WTC11 (cell line): ENCODE data around the gene MYLK. TPM values are rescaled to one million over a fixed set of nuclear protein-coding genes. Genes with fewer than 3 reads are reported as not detected.

Experiments used
- ATAC-seq: fragments of 200-7000 bp; cut with Tn5 transposase; 2 replicates; pipeline ENCODE4 v1.10.0; 2021; ENCODE audit warnings: mild to moderate bottlenecking, moderate library complexity
- CTCF ChIA-PET: fragments of 300-600 bp; sonication (Branson Sonifier 250); formaldehyde crosslinking; loops from one replicate; lab custom pipeline; 2021; ENCODE audit warnings: antibody characterized with exemption; lab: Charles Lee
- POLR2A ChIA-PET: fragments of 350-600 bp; sonication (Branson Sonifier 250); formaldehyde crosslinking; loops from one replicate; lab custom pipeline; 2021; ENCODE audit warnings: antibody characterized with exemption; lab: Charles Lee
- DNase-seq: peaks from one replicate; pipeline ENCODE4 v3.0.0; 2021; ENCODE audit warnings: low spot score
- H3K27ac Mint-ChIP-seq: 2 replicates; pipeline ENCODE4 v1.8.0; 2021; ENCODE audit warnings: mixed read lengths
- H3K27me3 Mint-ChIP-seq: 2 replicates; pipeline ENCODE4 v1.8.0; 2021; ENCODE audit warnings: low read depth, mild to moderate bottlenecking, moderate library complexity, mixed read lengths
- H3K36me3 Mint-ChIP-seq: 2 replicates; pipeline ENCODE4 v1.8.0; 2021; ENCODE audit warnings: mixed read lengths
- H3K4me1 Mint-ChIP-seq: 2 replicates; pipeline ENCODE4 v1.8.0; 2022; ENCODE audit warnings: mixed read lengths
- H3K4me3 Mint-ChIP-seq: 2 replicates; pipeline ENCODE4 v1.8.0; 2021; ENCODE audit warnings: mild to moderate bottlenecking, moderate library complexity, mixed read lengths
- H3K9me3 Mint-ChIP-seq: 2 replicates; pipeline ENCODE4 v1.8.0; 2021; ENCODE audit warnings: mixed read lengths
- E2F1 ChIP-seq: sonication (generic); formaldehyde crosslinking; IDR thresholded peaks from 2 replicates; pipeline ENCODE4 v1.8.0; 2022; ENCODE audit warnings: mild to moderate bottlenecking, missing genetic modification reagents
- E2F4 ChIP-seq: sonication (generic); formaldehyde crosslinking; IDR thresholded peaks from 2 replicates; pipeline ENCODE4 v1.8.1; 2022; ENCODE audit warnings: low read depth, mild to moderate bottlenecking, moderate library complexity, missing genetic modification reagents, borderline replicate concordance
- FOXP1 ChIP-seq: sonication (generic); formaldehyde crosslinking; IDR thresholded peaks from 2 replicates; pipeline ENCODE4 v1.8.0; 2022; ENCODE audit warnings: missing genetic modification reagents, mild to moderate bottlenecking, moderate library complexity, borderline replicate concordance
- JAZF1 ChIP-seq: fragments of 250-450 bp; sonication (Bioruptor Pico); IDR thresholded peaks from 2 replicates; pipeline ENCODE4 v1.9.0; 2021; ENCODE audit warnings: moderate library complexity, mild to moderate bottlenecking, inconsistent platforms
- MAX ChIP-seq: sonication (generic); formaldehyde crosslinking; IDR thresholded peaks from 2 replicates; pipeline ENCODE4 v1.8.0; 2022; ENCODE audit warnings: mild to moderate bottlenecking, missing genetic modification reagents
- MYBL2 ChIP-seq: sonication (generic); formaldehyde crosslinking; IDR thresholded peaks from 2 replicates; pipeline ENCODE4 v1.8.1; 2023; ENCODE audit warnings: mild to moderate bottlenecking, moderate library complexity, missing genetic modification reagents
- NR2C2 ChIP-seq: sonication (generic); formaldehyde crosslinking; IDR thresholded peaks from 2 replicates; pipeline ENCODE4 v1.8.0; 2022; ENCODE audit warnings: mild to moderate bottlenecking, missing genetic modification reagents
- PRDM15 ChIP-seq: sonication (generic); formaldehyde crosslinking; IDR thresholded peaks from 2 replicates; pipeline ENCODE4 v1.8.0; 2022; ENCODE audit warnings: missing genetic modification reagents
- PRRX2 ChIP-seq: fragments of 250-450 bp; sonication (Bioruptor Pico); IDR thresholded peaks from 2 replicates; pipeline ENCODE4 v1.8.0; 2021; ENCODE audit warnings: mild to moderate bottlenecking
- RELA ChIP-seq: sonication (generic); formaldehyde crosslinking; IDR thresholded peaks from 2 replicates; pipeline ENCODE4 v1.8.1; 2022; ENCODE audit warnings: missing genetic modification reagents, mild to moderate bottlenecking, borderline replicate concordance
- STAT6 ChIP-seq: sonication (generic); formaldehyde crosslinking; conservative IDR thresholded peaks from 2 replicates; pipeline ENCODE4 v1.8.1; 2023; ENCODE audit warnings: mild to moderate bottlenecking, low read depth, missing genetic modification reagents, moderate library complexity
- TP53 ChIP-seq: sonication (generic); formaldehyde crosslinking; IDR thresholded peaks from 2 replicates; pipeline ENCODE4 v1.8.1; 2023; ENCODE audit warnings: mild to moderate bottlenecking, missing genetic modification reagents
- USF1 ChIP-seq: sonication (generic); formaldehyde crosslinking; IDR thresholded peaks from 2 replicates; pipeline ENCODE4 v1.8.0; 2022; ENCODE audit warnings: mild to moderate bottlenecking, missing genetic modification reagents
- ZBTB43 ChIP-seq: sonication (generic); formaldehyde crosslinking; IDR thresholded peaks from 2 replicates; pipeline ENCODE4 v1.8.1; 2023; ENCODE audit warnings: mild to moderate bottlenecking, missing genetic modification reagents
- ZMAT4 ChIP-seq: fragments of 250-450 bp; sonication (Bioruptor Pico); IDR thresholded peaks from 2 replicates; pipeline ENCODE4 v1.9.0; 2021; ENCODE audit warnings: mild to moderate bottlenecking
- ZNF121 ChIP-seq: sonication (generic); formaldehyde crosslinking; IDR thresholded peaks from 2 replicates; pipeline ENCODE4 v1.8.0; 2023; ENCODE audit warnings: missing genetic modification reagents
- ZNF138 ChIP-seq: sonication (generic); formaldehyde crosslinking; conservative IDR thresholded peaks from 2 replicates; pipeline ENCODE4 v1.8.1; 2022; ENCODE audit warnings: mild to moderate bottlenecking, moderate library complexity, missing genetic modification reagents
- ZNF219 ChIP-seq: sonication (generic); formaldehyde crosslinking; IDR thresholded peaks from 2 replicates; pipeline ENCODE4 v1.8.0; 2023; ENCODE audit warnings: missing genetic modification reagents, mild to moderate bottlenecking, borderline replicate concordance
- ZNF423 ChIP-seq: fragments of 250-450 bp; sonication (Bioruptor Pico); IDR thresholded peaks from 2 replicates; pipeline ENCODE4 v2.1.2; 2022; ENCODE audit warnings: mild to moderate bottlenecking, moderate library complexity
- ZNF425 ChIP-seq: fragments of 250-450 bp; sonication (Bioruptor Pico); conservative IDR thresholded peaks from 2 replicates; pipeline ENCODE4 v1.9.0; 2021; ENCODE audit warnings: mild to moderate bottlenecking
- total RNA-seq: library from RNA; stranded (reverse); gene quantifications from 3 replicates; pipeline ENCODE4 v1.2.3, GENCODE V29; 2021

Gene MYLK
- total RNA-seq, 1 experiment from 2014 or later: 10.4 TPM

GRCh38 chr3:123862152-123862551 lies 22.0 kb downstream of the MYLK start:
- ChIA-PET CTCF (interaction anchor here (1.0 to 1.4 kb wide), 4 partner anchors 18 to 138 kb away, joined by 3 read pairs; no protein-coding TSS in a partner anchor), POLR2A (interaction anchor here (0.9 kb wide), 1 partner anchor 19 kb away, joined by 4 read pairs; no protein-coding TSS in a partner anchor)
- TF ChIP-seq MYBL2 (CRISPR knock-in tag): no peak
- no peak for TF ChIP-seq ZNF423 (CRISPR knock-in tag)
- no peak for TF ChIP-seq ZMAT4
- no peak for TF ChIP-seq PRRX2 (CRISPR knock-in tag)
- no peak for TF ChIP-seq ZNF219 (CRISPR knock-in tag)
- TF ChIP-seq E2F1 (CRISPR knock-in tag): no peak
- TF ChIP-seq E2F4 (CRISPR knock-in tag): no peak
- no peak for TF ChIP-seq TP53 (CRISPR knock-in tag)
- TF ChIP-seq MAX (CRISPR knock-in tag): no peak
- no peak for TF ChIP-seq USF1
- no peak for TF ChIP-seq JAZF1
- TF ChIP-seq STAT6 (CRISPR knock-in tag): no peak
- TF ChIP-seq RELA (CRISPR knock-in tag): no peak
- no peak for TF ChIP-seq ZBTB43 (CRISPR knock-in tag)
- Mint-ChIP-seq H3K36me3 (no peaks in the 10 kb centered on the region), H3K27ac (no peak overlapping the region), H3K27me3 (no peaks in the 10 kb centered on the region), H3K4me3 (no peak overlapping the region), H3K4me1 (no peaks in the 10 kb centered on the region), H3K9me3 (peaks cover 3% of the 10 kb centered on the region; the same call in 1 of the 2 replicates)
- DNase-seq (no peak), ATAC-seq (no peak)

- ATAC-seq: peak; percentile 67
- H3K4me3 Mint-ChIP-seq: no peak overlapping the region
- no peaks in the 10 kb centered on the region for H3K27me3 Mint-ChIP-seq
- 0 out of 2 replicates have a peak, but pooled peaks cover 2% of the 10 kb centered on the region for H3K9me3 Mint-ChIP-seq
- H3K27ac Mint-ChIP-seq: no peak overlapping the region
- ChIA-PET POLR2A (interaction anchor here (0.7 kb wide), 1 partner anchor 218 kb away, joined by 4 read pairs; no protein-coding TSS in a partner anchor), CTCF (interaction anchor here (1.0 to 1.4 kb wide), 3 partner anchors 19 to 137 kb away, joined by 3 read pairs; no protein-coding TSS in a partner anchor)
- H3K36me3 Mint-ChIP-seq: no peaks in the 10 kb centered on the region
- DNase-seq: no peak
- H3K4me1 Mint-ChIP-seq: no peaks in the 10 kb centered on the region
- TF ChIP-seq NR2C2 (CRISPR knock-in tag) (no peak), ZNF425 (CRISPR knock-in tag) (no peak), ZNF138 (no peak), ZNF121 (CRISPR knock-in tag) (no peak), FOXP1 (no peak), PRDM15 (no peak)
Observed at GRCh38 chr3:123861081-123861836, 22.9 kb downstream of the MYLK start.
